ENCODE data around the gene ALOX15B. TPM values are rescaled to one million over a fixed set of nuclear protein-coding genes. Genes with fewer than 3 reads are reported as not detected.

ALOX15B gene
- total and polyA plus RNA-seq, 2 of the 13 experiments (the other 11 are each of a cell fraction or from before 2014, with no cell fraction given): not detected

- Histone ChIP-seq H4K20me1 (ENCODE audit: insufficient read depth, low read length) (no peaks in the 10 kb centered on the region), H3K4me2 (ENCODE audit: low read depth, low read length) (peak overlapping the region; percentile 72), H3K4me1 (ENCODE audit: insufficient read depth, low read length) (peaks cover 21% of the 10 kb centered on the region), H3K4me3 (replicated peaks in 1 of 3; ENCODE audit: insufficient read depth in 1 of 3, low read depth in 2 of 3, low read length in 3 of 3) (peak overlapping the region in 1 of 3 experiments; percentile 25; a peak in 1 of 6 replicates), H3K9ac (ENCODE audit: insufficient read depth, low read depth, low read length) (no peak overlapping the region), H3K79me2 (ENCODE audit: insufficient read depth, low read length) (no peaks in the 10 kb centered on the region), H3K9me3 (ENCODE audit: low read length) (no peaks in the 10 kb centered on the region), H3K27ac (ENCODE audit: extremely low read length, insufficient read depth, low read length) (no peak overlapping the region), H3K27me3 (ENCODE audit: control insufficient read depth in 1 of 2, insufficient read depth in 2 of 2, low read length in 2 of 2) (peaks cover 1 to 65% of the 10 kb centered on the region in 2 experiments), H2AFZ (ENCODE audit: low read length) (no peak overlapping the region), H3K36me3 (replicated peaks in 1 of 2; ENCODE audit: control insufficient read depth in 1 of 2, insufficient read depth in 2 of 2, low read length in 2 of 2) (no peaks in the 10 kb centered on the region)
- BruUV-seq (replicated peaks): no TSS peak
- TF ChIP-seq SIN3B (IDR thresholded peaks at IDR 0.05; ENCODE audit: low read length) (no peak), ZNF589 (CRISPR knock-in tag; conservative IDR thresholded peaks at IDR 0.05) (no peak), YEATS4 (CRISPR knock-in tag; IDR thresholded peaks at IDR 0.05; ENCODE audit: borderline replicate concordance) (0 out of 2 replicates have a peak, but pooled peaks have one; percentile 15)
- intact Hi-C loops (cut with micrococcal nuclease; ENCODE audit: unreplicated experiment) (loop anchor here (2.0 kb wide), 1 partner anchor 41 kb away; no protein-coding TSS in a partner anchor), in situ Hi-C loops (cut with HindIII; ENCODE audit: extremely low pct_ligation_motif_present, low pct_unique_long_range_greater_than_20kb) (no loop called here)
- ChIA-PET POLR2A (no interaction called here), CTCF (ENCODE audit: low intra/inter-chr PET ratio, low total read pairs) (interaction anchor here (2.0 kb wide), 1 partner anchor 42 kb away, joined by 4 read pairs; no protein-coding TSS in a partner anchor)
- DNase-seq (ENCODE audit: low spot score) (no peak), FAIRE-seq (no peak), ATAC-seq (no peak)
- WGBS (ENCODE audit: low lambda C conversion rate): 82% methylated on average over 28 of the region's 46 CpGs
Observed at GRCh38 chr17:8015957-8016631, 22.8 kb upstream of the ALOX15B start.

- Histone ChIP-seq H3K4me1 (ENCODE audit: insufficient read depth, low read length) (peaks cover 28% of the 10 kb centered on the region), H3K4me2 (ENCODE audit: low read depth, low read length) (peak overlapping the region; percentile 72), H3K27me3 (ENCODE audit: control insufficient read depth in 1 of 2, insufficient read depth in 2 of 2, low read length in 2 of 2) (peaks cover 1 to 62% of the 10 kb centered on the region in 2 experiments), H3K36me3 (replicated peaks in 1 of 2; ENCODE audit: control insufficient read depth in 1 of 2, insufficient read depth in 2 of 2, low read length in 2 of 2) (no peaks in the 10 kb centered on the region), H3K4me3 (replicated peaks in 1 of 3; ENCODE audit: insufficient read depth in 1 of 3, low read depth in 2 of 3, low read length in 3 of 3) (peak overlapping the region in 1 of 3 experiments; percentile 25; a peak in 2 of 6 replicates), H2AFZ (ENCODE audit: low read length) (no peak overlapping the region), H3K9me3 (ENCODE audit: low read length) (no peaks in the 10 kb centered on the region), H3K79me2 (ENCODE audit: insufficient read depth, low read length) (no peaks in the 10 kb centered on the region), H3K9ac (ENCODE audit: insufficient read depth, low read depth, low read length) (no peak overlapping the region), H4K20me1 (ENCODE audit: insufficient read depth, low read length) (no peaks in the 10 kb centered on the region), H3K27ac (ENCODE audit: extremely low read length, insufficient read depth, low read length) (no peak overlapping the region)
- WGBS (ENCODE audit: low lambda C conversion rate): 6% methylated on average over 6 of the region's 12 CpGs
- POLR2A ChIA-PET: interaction anchor here (1.5 kb wide), 1 partner anchor 40 kb away, joined by 4 read pairs; no protein-coding TSS in a partner anchor
- DNase-seq (ENCODE audit: low spot score) (no peak), ATAC-seq (peak; percentile 70), FAIRE-seq (no peak)
- CTCF ChIA-PET (ENCODE audit: low intra/inter-chr PET ratio, low total read pairs): interaction anchor here (0.7 to 2.0 kb wide), 4 partner anchors 24 to 104 kb away, joined by 3 to 4 read pairs (median 3); no protein-coding TSS in a partner anchor
- in situ Hi-C loops (cut with HindIII; ENCODE audit: extremely low pct_ligation_motif_present, low pct_unique_long_range_greater_than_20kb): no loop called here
- intact Hi-C loops (cut with micrococcal nuclease; ENCODE audit: unreplicated experiment): loop anchor here (2.0 kb wide), 1 partner anchor 40 kb away; no protein-coding TSS in a partner anchor
- BruUV-seq (replicated peaks): no TSS peak
- peak; percentile 67 for TF ChIP-seq CEBPG (CRISPR knock-in tag; IDR thresholded peaks at IDR 0.05)
- no peak for TF ChIP-seq BRCA1 (CRISPR knock-in tag; IDR thresholded peaks at IDR 0.05)
- TF ChIP-seq FOXK1 (CRISPR knock-in tag; IDR thresholded peaks at IDR 0.05; ENCODE audit: borderline replicate concordance, low read depth): no peak
- TF ChIP-seq SAP130 (CRISPR knock-in tag; IDR thresholded peaks at IDR 0.05; ENCODE audit: low read depth): peak; percentile 20; the same call in 1 of the 2 replicates
- no peak for TF ChIP-seq ZHX1 (CRISPR knock-in tag; IDR thresholded peaks at IDR 0.05; ENCODE audit: low read depth)
- TF ChIP-seq NFE2 (CRISPR knock-in tag; IDR thresholded peaks at IDR 0.05): no peak
- TF ChIP-seq ATRX (CRISPR knock-in tag; IDR thresholded peaks at IDR 0.05; ENCODE audit: borderline replicate concordance): no peak
- TF ChIP-seq ZBTB37 (CRISPR knock-in tag; IDR thresholded peaks at IDR 0.05): no peak
- TF ChIP-seq JARID2 (CRISPR knock-in tag; IDR thresholded peaks at IDR 0.05; ENCODE audit: insufficient replicate concordance): no peak
Observed at GRCh38 chr17:8016632-8017424, 22.0 kb upstream of the ALOX15B start.
